HG03196 (cell line): ENCODE measurements around the gene TGM6.

Experiments
- ATAC-seq: cut with Tn5 transposase; IDR thresholded peaks from one replicate; pipeline ENCODE4 v1.9.1; 2021; ENCODE audit not compliant: unreplicated experiment

TGM6 gene

GRCh38 chr20:2363587-2363986 is 17.1 kb upstream of the TGM6 start:
- no peak for ATAC-seq

- no peak for ATAC-seq
Observed at GRCh38 chr20:2364044-2364443, 16.7 kb upstream of the TGM6 start.

GRCh38 chr20:2365091-2365490 is 15.6 kb upstream of the TGM6 start:
- no peak for ATAC-seq

- ATAC-seq, result no peak
Observed at GRCh38 chr20:2365666-2366065, 15.0 kb upstream of the TGM6 start.

GRCh38 chr20:2368621-2369020 is 12.1 kb upstream of the TGM6 start:
- no peak for ATAC-seq

- ATAC-seq, result no peak
Observed at GRCh38 chr20:2373098-2373497, 7.6 kb upstream of the TGM6 start.

- ATAC-seq, result no peak
Observed at GRCh38 chr20:2374346-2375125, 6.2 kb upstream of the TGM6 start.

- no peak for ATAC-seq
Observed at GRCh38 chr20:2378893-2379292, 1.8 kb upstream of the TGM6 start.

GRCh38 chr20:2379511-2380229 is 1.0 kb upstream of the TGM6 start:
- ATAC-seq, result no peak

- no peak for ATAC-seq
Observed at GRCh38 chr20:2381303-2381702, 602 bp downstream of the TGM6 start.

- ATAC-seq, result no peak
Observed at GRCh38 chr20:2382833-2383232, 2.1 kb downstream of the TGM6 start.

GRCh38 chr20:2385026-2385425 is 4.3 kb downstream of the TGM6 start:
- no peak for ATAC-seq

GRCh38 chr20:2385496-2385895 is 4.8 kb downstream of the TGM6 start:
- no peak for ATAC-seq

- no peak for ATAC-seq
Observed at GRCh38 chr20:2386516-2387179, 5.9 kb downstream of the TGM6 start.

- no peak for ATAC-seq
Observed at GRCh38 chr20:2387180-2387577, 6.5 kb downstream of the TGM6 start.

GRCh38 chr20:2387580-2387979 is 6.9 kb downstream of the TGM6 start:
- ATAC-seq, result no peak

- ATAC-seq, result no peak
Observed at GRCh38 chr20:2390951-2391675, 10.4 kb downstream of the TGM6 start.

GRCh38 chr20:2394411-2395055 is 13.8 kb downstream of the TGM6 start:
- ATAC-seq, result no peak

- ATAC-seq, result no peak
Observed at GRCh38 chr20:2395136-2395535, 14.4 kb downstream of the TGM6 start.

- no peak for ATAC-seq
Observed at GRCh38 chr20:2396241-2396814, 15.6 kb downstream of the TGM6 start.

- no peak for ATAC-seq
Observed at GRCh38 chr20:2397091-2397490, 16.4 kb downstream of the TGM6 start.
